SK-N-SH treated with all-trans-retinoic acid at 6 μM for 48 hours (cell line): ENCODE data around the gene NUB1.
A peak's percentile ranks its signal among the peaks of the same experiment; 100 is the strongest.

ENCODE experiments used
- ATAC-seq: fragments of 200-7000 bp; cut with Tn5 transposase; 3 replicates; pipeline ENCODE4 v1.9.1; 2020; ENCODE audit warnings: mild to moderate bottlenecking, moderate library complexity
- ARNTL ChIP-seq: fragments of 450-650 bp; formaldehyde crosslinking; IDR thresholded peaks from 2 replicates; pipeline ENCODE4 v1.5.0; 2020; ENCODE audit warnings: low read depth, mild to moderate bottlenecking, moderate library complexity, borderline replicate concordance
- BACH2 ChIP-seq: fragments of 250-450 bp; sonication (Bioruptor Pico); IDR thresholded peaks from 2 replicates; pipeline ENCODE4 v1.9.0; 2021; ENCODE audit warnings: mild to moderate bottlenecking, borderline replicate concordance
- CSDC2 ChIP-seq: fragments of 250-450 bp; sonication (Bioruptor Pico); IDR thresholded peaks from 2 replicates; pipeline ENCODE4 v1.5.0; 2020; ENCODE audit warnings: mild to moderate bottlenecking, moderate library complexity
- CSRNP3 ChIP-seq: fragments of 250-450 bp; sonication (Bioruptor Pico); IDR thresholded peaks from 2 replicates; pipeline ENCODE4 v1.5.1; 2021; ENCODE audit warnings: mild to moderate bottlenecking, moderate library complexity
- ESRRG ChIP-seq: fragments of 250-450 bp; sonication (Bioruptor Pico); IDR thresholded peaks from 2 replicates; pipeline ENCODE4 v1.6.1; 2021; ENCODE audit warnings: mild to moderate bottlenecking
- GLIS3 ChIP-seq: fragments of 250-450 bp; sonication (Bioruptor Pico); IDR thresholded peaks from 2 replicates; pipeline ENCODE4 v1.5.0; 2020; ENCODE audit warnings: mild to moderate bottlenecking, moderate library complexity
- OSR1 ChIP-seq: fragments of 250-450 bp; sonication (Bioruptor Pico); IDR thresholded peaks from 2 replicates; pipeline ENCODE4 v1.8.0; 2022; ENCODE audit warnings: moderate library complexity, mild to moderate bottlenecking, inconsistent platforms
- PPARA ChIP-seq: fragments of 250-450 bp; sonication (Bioruptor Pico); IDR thresholded peaks from 2 replicates; pipeline ENCODE4 v1.5.0; 2020; ENCODE audit warnings: mild to moderate bottlenecking, borderline replicate concordance
- RARB ChIP-seq: fragments of 250-450 bp; sonication (Bioruptor Pico); IDR thresholded peaks from 2 replicates; pipeline ENCODE4 v1.8.0; 2021; ENCODE audit warnings: mild to moderate bottlenecking, moderate library complexity
- SNAI2 ChIP-seq: fragments of 250-450 bp; sonication (Bioruptor Pico); IDR thresholded peaks from 2 replicates; pipeline ENCODE4 v1.5.0; 2020; ENCODE audit warnings: mild to moderate bottlenecking, moderate library complexity
- TCF4 ChIP-seq: fragments of 250-450 bp; sonication (Bioruptor Pico); IDR thresholded peaks from 2 replicates; pipeline ENCODE4 v1.8.0; 2021; ENCODE audit warnings: mild to moderate bottlenecking, moderate library complexity, borderline replicate concordance
- TSHZ2 ChIP-seq: fragments of 250-450 bp; sonication (Bioruptor Pico); IDR thresholded peaks from 2 replicates; pipeline ENCODE4 v1.5.0; 2020; ENCODE audit warnings: mild to moderate bottlenecking, moderate library complexity
- ZFP3 ChIP-seq: fragments of 250-450 bp; sonication (Bioruptor Pico); IDR thresholded peaks from 2 replicates; pipeline ENCODE4 v1.5.0; 2020; ENCODE audit warnings: mild to moderate bottlenecking, moderate library complexity
- ZFP30 ChIP-seq: fragments of 450-650 bp; formaldehyde crosslinking; IDR thresholded peaks from 2 replicates; pipeline ENCODE4 v1.5.0; 2022; ENCODE audit warnings: mild to moderate bottlenecking, moderate library complexity
- ZNF565 ChIP-seq: fragments of 450-650 bp; formaldehyde crosslinking; conservative IDR thresholded peaks from 2 replicates; pipeline ENCODE4 v1.5.0; 2020; ENCODE audit warnings: low read depth, mild to moderate bottlenecking, moderate library complexity
- ZNF70 ChIP-seq: fragments of 450-650 bp; formaldehyde crosslinking; IDR thresholded peaks from 2 replicates; pipeline ENCODE4 v1.5.0; 2020; ENCODE audit warnings: mild to moderate bottlenecking, moderate library complexity
- ZNF8 ChIP-seq: fragments of 450-650 bp; formaldehyde crosslinking; IDR thresholded peaks from 2 replicates; pipeline ENCODE4 v1.5.0; 2020; ENCODE audit warnings: mild to moderate bottlenecking, moderate library complexity
- TF ChIP-seq, protein P1 (sequence below): fragments of 250-450 bp; sonication (Bioruptor Pico); IDR thresholded peaks from 2 replicates; pipeline ENCODE4 v1.5.1; 2020; ENCODE audit warnings: low read depth, mild to moderate bottlenecking, moderate library complexity
- TF ChIP-seq, protein P2 (sequence below): fragments of 250-450 bp; sonication (Bioruptor Pico); IDR thresholded peaks from 2 replicates; pipeline ENCODE4 v1.8.0; 2021; ENCODE audit warnings: low read depth, mild to moderate bottlenecking, moderate library complexity, borderline replicate concordance

NUB1 gene, protein sequence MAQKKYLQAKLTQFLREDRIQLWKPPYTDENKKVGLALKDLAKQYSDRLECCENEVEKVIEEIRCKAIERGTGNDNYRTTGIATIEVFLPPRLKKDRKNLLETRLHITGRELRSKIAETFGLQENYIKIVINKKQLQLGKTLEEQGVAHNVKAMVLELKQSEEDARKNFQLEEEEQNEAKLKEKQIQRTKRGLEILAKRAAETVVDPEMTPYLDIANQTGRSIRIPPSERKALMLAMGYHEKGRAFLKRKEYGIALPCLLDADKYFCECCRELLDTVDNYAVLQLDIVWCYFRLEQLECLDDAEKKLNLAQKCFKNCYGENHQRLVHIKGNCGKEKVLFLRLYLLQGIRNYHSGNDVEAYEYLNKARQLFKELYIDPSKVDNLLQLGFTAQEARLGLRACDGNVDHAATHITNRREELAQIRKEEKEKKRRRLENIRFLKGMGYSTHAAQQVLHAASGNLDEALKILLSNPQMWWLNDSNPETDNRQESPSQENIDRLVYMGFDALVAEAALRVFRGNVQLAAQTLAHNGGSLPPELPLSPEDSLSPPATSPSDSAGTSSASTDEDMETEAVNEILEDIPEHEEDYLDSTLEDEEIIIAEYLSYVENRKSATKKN

DNA sequence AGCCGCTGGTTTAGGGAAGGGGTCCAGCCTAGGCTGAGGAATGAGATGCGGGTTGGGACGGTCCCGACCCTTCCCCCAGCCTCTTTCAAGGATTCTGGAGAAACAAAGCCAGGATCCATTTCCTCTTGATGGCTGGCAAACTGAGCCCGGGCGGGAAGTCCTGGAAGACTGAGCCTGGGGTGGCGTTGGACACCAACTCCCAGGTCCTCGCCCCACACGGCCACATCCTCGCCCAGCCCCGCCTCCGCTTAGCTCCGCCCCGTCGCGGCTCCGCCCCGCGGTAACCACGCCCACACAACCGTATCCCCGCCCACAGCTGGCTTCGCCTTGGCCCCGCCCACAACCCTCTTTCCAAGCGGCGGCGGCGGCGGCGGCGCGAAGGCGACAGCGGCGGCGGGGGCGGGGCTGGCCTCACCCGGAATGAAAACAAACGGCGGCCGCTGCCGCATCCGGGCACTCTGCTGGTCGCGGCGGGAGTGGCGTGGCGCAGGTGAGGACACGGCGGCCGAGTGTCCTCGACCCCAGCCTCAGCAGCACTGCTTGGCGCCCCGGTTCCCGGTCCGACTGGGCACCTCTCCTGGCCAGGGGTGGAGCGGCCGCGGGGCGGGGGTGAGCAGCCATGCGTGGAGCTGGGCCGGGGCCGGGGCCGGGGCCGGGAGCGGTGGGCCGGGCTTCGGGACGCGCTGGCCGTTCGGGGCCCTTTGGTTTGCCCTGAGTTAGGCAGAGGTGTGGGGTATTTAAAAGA lies at the start of gene NUB1:
TSS of gene NUB1 (plus strand) at position 456 of the 745 bp plus-strand sequence. CDS start 3,538 bp downstream, outside the sequence.
- TF ChIP-seq ZNF565 (CRISPR knock-in tag): no peak
- no peak for TF ChIP-seq TSHZ2
- 0 out of 2 replicates have a peak, but pooled peaks have one; percentile 28 for TF ChIP-seq CSDC2
- no peak for TF ChIP-seq ZFP30 (CRISPR knock-in tag)
- 0 out of 2 replicates have a peak, but pooled peaks have one; percentile 62 for TF ChIP-seq BACH2 (CRISPR knock-in tag)
- TF ChIP-seq ZNF8 (CRISPR knock-in tag): no peak
- TF ChIP-seq, protein P1, sequence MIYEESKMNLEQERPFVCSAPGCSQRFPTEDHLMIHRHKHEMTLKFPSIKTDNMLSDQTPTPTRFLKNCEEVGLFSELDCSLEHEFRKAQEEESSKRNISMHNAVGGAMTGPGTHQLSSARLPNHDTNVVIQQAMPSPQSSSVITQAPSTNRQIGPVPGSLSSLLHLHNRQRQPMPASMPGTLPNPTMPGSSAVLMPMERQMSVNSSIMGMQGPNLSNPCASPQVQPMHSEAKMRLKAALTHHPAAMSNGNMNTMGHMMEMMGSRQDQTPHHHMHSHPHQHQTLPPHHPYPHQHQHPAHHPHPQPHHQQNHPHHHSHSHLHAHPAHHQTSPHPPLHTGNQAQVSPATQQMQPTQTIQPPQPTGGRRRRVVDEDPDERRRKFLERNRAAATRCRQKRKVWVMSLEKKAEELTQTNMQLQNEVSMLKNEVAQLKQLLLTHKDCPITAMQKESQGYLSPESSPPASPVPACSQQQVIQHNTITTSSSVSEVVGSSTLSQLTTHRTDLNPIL (CRISPR knock-in tag): no peak
- no peak for TF ChIP-seq SNAI2 (CRISPR knock-in tag)
- TF ChIP-seq OSR1 (CRISPR knock-in tag): no peak
- peak; percentile 93 for ATAC-seq

- TF ChIP-seq TSHZ2 (no peak), ZFP3 (no peak), CSRNP3 (CRISPR knock-in tag) (no peak), CSDC2 (no peak), PPARA (no peak), GLIS3 (CRISPR knock-in tag) (no peak), OSR1 (CRISPR knock-in tag) (no peak), ESRRG (CRISPR knock-in tag) (no peak), ZNF70 (CRISPR knock-in tag) (no peak), RARB (CRISPR knock-in tag) (no peak), ZNF8 (CRISPR knock-in tag) (no peak), BACH2 (CRISPR knock-in tag) (no peak), ARNTL (CRISPR knock-in tag) (no peak), TCF4 (CRISPR knock-in tag) (no peak)
- TF ChIP-seq, protein P2, sequence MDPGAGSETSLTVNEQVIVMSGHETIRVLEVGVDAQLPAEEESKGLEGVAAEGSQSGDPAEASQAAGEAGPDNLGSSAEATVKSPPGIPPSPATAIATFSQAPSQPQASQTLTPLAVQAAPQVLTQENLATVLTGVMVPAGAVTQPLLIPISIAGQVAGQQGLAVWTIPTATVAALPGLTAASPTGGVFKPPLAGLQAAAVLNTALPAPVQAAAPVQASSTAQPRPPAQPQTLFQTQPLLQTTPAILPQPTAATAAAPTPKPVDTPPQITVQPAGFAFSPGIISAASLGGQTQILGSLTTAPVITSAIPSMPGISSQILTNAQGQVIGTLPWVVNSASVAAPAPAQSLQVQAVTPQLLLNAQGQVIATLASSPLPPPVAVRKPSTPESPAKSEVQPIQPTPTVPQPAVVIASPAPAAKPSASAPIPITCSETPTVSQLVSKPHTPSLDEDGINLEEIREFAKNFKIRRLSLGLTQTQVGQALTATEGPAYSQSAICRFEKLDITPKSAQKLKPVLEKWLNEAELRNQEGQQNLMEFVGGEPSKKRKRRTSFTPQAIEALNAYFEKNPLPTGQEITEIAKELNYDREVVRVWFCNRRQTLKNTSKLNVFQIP (CRISPR knock-in tag): no peak
- TF ChIP-seq, all 23 proteins: peak for 0
- ATAC-seq: no peak
Observed at GRCh38 chr7:151292850-151293249, 48.8 kb upstream of the NUB1 start.
